Psoas muscle (tissue), 8 donors: Measurements from ENCODE around the gene GRIN2D. TPM values are rescaled to one million over a fixed set of nuclear protein-coding genes. Genes with fewer than 3 reads are reported as not detected.

Source experiments
- ATAC-seq, 4 donors: fragments of 200-7000 bp; cut with Tn5 transposase; one replicate each; pipeline ENCODE4 v1.9.1; 2020; ENCODE audit warnings: moderate library complexity in 3 of 4, mild to moderate bottlenecking in 2 of 4
- DNase-seq, 2 donors: peaks; one replicate each; pipeline ENCODE4 v3.0.0-alpha.2; 2020
- H3K27ac ChIP-seq: fragments of 200-600 bp; one replicate; pipeline ENCODE4 v1.8.0; 2022
- H3K27me3 ChIP-seq, 3 donors: fragments of 200-600 bp in 1 of 3; one replicate each; pipeline versions ENCODE4 v1.6.1 to v1.8.0; 2013 to 2022; ENCODE audit warnings: low read length in 2 of 3, mild to moderate bottlenecking in 2 of 3, moderate library complexity in 1 of 3; ENCODE audit not compliant: insufficient read depth in 3 of 3
- H3K36me3 ChIP-seq, 2 donors: fragments of 200-600 bp in 1 of 2; one replicate each; pipeline versions ENCODE4 v1.6.1 to v1.8.0; 2013 to 2022; ENCODE audit warnings: low read depth in 1 of 2, mild to moderate bottlenecking in 1 of 2, moderate library complexity in 1 of 2; ENCODE audit not compliant: insufficient read depth in 1 of 2
- H3K4me1 ChIP-seq: fragments of 200-600 bp; one replicate; pipeline ENCODE4 v1.8.0; 2022
- H3K4me3 ChIP-seq: fragments of 200-600 bp; one replicate; pipeline ENCODE4 v1.8.0; 2022; ENCODE audit warnings: mild to moderate bottlenecking
- H3K9me3 ChIP-seq: fragments of 200-600 bp; one replicate; pipeline ENCODE4 v1.8.0; 2022
- CTCF ChIP-seq: fragments of 200-600 bp; IDR thresholded peaks from one replicate; pipeline ENCODE4 v1.8.0; 2022; ENCODE audit warnings: antibody characterized with exemption
- WGBS, 3 donors: extraction: QIAGEN DNeasy Blood & Tissue Kit; methylation state at CpG; one replicate each; pipeline versions ENCODE4 v1.1.6 to v1.1.7; 2013; 5-methylcytosine and 5-hydroxymethylcytosine counted together
- intact Hi-C, 2 donors: fragments of 100-400 bp; cut with DNase I; formaldehyde crosslinking; loops; one replicate each; pipeline versions ENCODE4 v1.11.0 to v1.14.2; 2022
- polyA plus RNA-seq, 3 donors: library from polyadenylated mRNA; stranded (reverse); fragments of 200-250 nt; gene quantifications; one replicate each; pipeline ENCODE4 v1.2.3, GENCODE V29; 2013
- total RNA-seq, 4 donors: library from RNA; stranded (reverse); fragmentation: NEBNext Ultra II Directional in 2 of 4; extraction: Animal tissue kit (Norgen Biotek cat#: 25700) in 2 of 4; gene quantifications; one replicate each; pipeline versions ENCODE4 v1.2.1 to v1.2.4, GENCODE V29; 2021 to 2023
- donor health status: healthy with polysubstance abuse.
- donor health status: DM: no; HTN: no; CAD: no; lungs with moderate emphysema.
- donor health status: Bipolar disorder and iron deficiency.
- donor health status: healthy.
- donor health status: DM: yes; HTN: yes; CAD: no.
- donor health status: DM: no; HTN: no; CAD: no.
- donor health status: DM: no; HTN: no; CAD: no.
- donor health status: DM: yes; HTN: yes; CAD: no.

The GRIN2D gene
- total and polyA plus RNA-seq, 7 donors: 0.03 to 0.21 (median 0.04) TPM

GRCh38 chr19:48428670-48429069 is 35.2 kb downstream of the GRIN2D start:
- TF ChIP-seq CTCF: no peak
- 83 to 95% (median 93%) methylated on average over 1 of the region's 1 CpG for WGBS, 3 donors
- H3K36me3 ChIP-seq: no peaks in the 10 kb centered on the region
- no peak for DNase-seq
- no peaks in the 10 kb centered on the region for H3K27me3 ChIP-seq
- no peak overlapping the region for H3K4me3 ChIP-seq
- no peak for ATAC-seq
- no peak overlapping the region for H3K27ac ChIP-seq
- no peaks in the 10 kb centered on the region for H3K9me3 ChIP-seq
- no peaks in the 10 kb centered on the region for H3K4me1 ChIP-seq
- intact Hi-C loops: no loop called here

- Histone ChIP-seq H3K9me3 (no peaks in the 10 kb centered on the region), H3K4me3 (no peak overlapping the region), H3K27me3 (peaks cover 0 to 14% (median 0%) of the 10 kb centered on the region in 3 donors), H3K36me3 (no peaks in the 10 kb centered on the region), H3K4me1 (no peaks in the 10 kb centered on the region), H3K27ac (no peak overlapping the region)
- 60 to 68% (median 65%) methylated on average over 8 of the region's 8 CpGs for WGBS, 3 donors
- intact Hi-C loops: no loop called here
- no peak for DNase-seq
- no peak for ATAC-seq
- no peak for TF ChIP-seq CTCF
Observed at GRCh38 chr19:48433337-48433736, 39.9 kb downstream of the GRIN2D start.

- 85 to 92% (median 85%) methylated on average over 5 of the region's 5 CpGs for WGBS, 3 donors
- no peaks in the 10 kb centered on the region for H3K36me3 ChIP-seq
- ATAC-seq: no peak
Observed at GRCh38 chr19:48436586-48436985, 43.1 kb downstream of the GRIN2D start.

GRCh38 chr19:48441360-48442050 is 48.0 kb downstream of the GRIN2D start:
- 92 to 95% (median 94%) methylated on average over 20 of the region's 20 CpGs for WGBS, 3 donors
- H3K27me3 ChIP-seq: peaks cover 0 to 46% (median 17%) of the 10 kb centered on the region in 3 donors
- peaks cover 7% of the 10 kb centered on the region for H3K4me1 ChIP-seq
- no peak for ATAC-seq
- H3K4me3 ChIP-seq: no peak overlapping the region
- no peak for DNase-seq
- no peak overlapping the region for H3K27ac ChIP-seq
- no peaks in the 10 kb centered on the region for H3K36me3 ChIP-seq
- TF ChIP-seq CTCF: no peak
- no peaks in the 10 kb centered on the region for H3K9me3 ChIP-seq
- intact Hi-C loops: loop anchor here in 1 of 2 donors (1.0 kb wide), 1 partner anchor 46 kb away; no protein-coding TSS in a partner anchor

More at GRCh38 chr19:48436586-48436985, 43.1 kb downstream of the GRIN2D start:
- DNase-seq: no peak
- Histone ChIP-seq H3K9me3 (no peaks in the 10 kb centered on the region), H3K4me3 (no peak overlapping the region), H3K27ac (no peak overlapping the region), H3K27me3 (peaks cover 0 to 39% (median under 1%) of the 10 kb centered on the region in 3 donors), H3K4me1 (no peaks in the 10 kb centered on the region)
- TF ChIP-seq CTCF: no peak
- intact Hi-C loops: no loop called here
